A549 (cell line): Measurements from ENCODE around the gene RCC1. TPM values are rescaled to one million over a fixed set of nuclear protein-coding genes. Genes with fewer than 3 reads are reported as not detected.

Experiments
- ATAC-seq, 2 experiments: fragments of 200-7000 bp in 1 of 2; fragments of >200 bp in 1 of 2; cut with Nextera tagmentation in 1 of 2; cut with Tn5 transposase in 1 of 2; 3 replicates each; pipeline versions ENCODE4 v1.8.0 to v1.9.1; 2018 to 2020; ENCODE audit warnings: mild to moderate bottlenecking in 1 of 2, moderate library complexity in 1 of 2
- CTCF ChIA-PET: fragments of 300-600 bp; sonication (Branson Sonifier 250); formaldehyde crosslinking; extraction: SDS; loops from one replicate; lab custom pipeline; 2021; ENCODE audit warnings: antibody characterized with exemption, inconsistent platforms; lab: Yijun Ruan, JAX
- POLR2A ChIA-PET: fragments of 350-600 bp; formaldehyde crosslinking; extraction: SDS; loops from one replicate; lab custom pipeline; 2021; ENCODE audit warnings: antibody characterized with exemption, inconsistent platforms; lab: Yijun Ruan, JAX
- DNase-seq, 2 experiments: peaks; one replicate each; pipeline versions ENCODE4 v3.0.0 to v3.0.0-alpha.2; 2011 to 2016; ENCODE audit warnings: low read depth in 1 of 2, low spot score in 1 of 2
- FAIRE-seq: peaks from 2 replicates; lab custom pipeline; 2011; peaks lifted over from hg19 to GRCh38; lab: Jason Lieb, UNC
- H3K27ac ChIP-seq, 2 experiments: fragments of >200 bp; sonication (Bioruptor Twin); formaldehyde crosslinking; 3 replicates each; pipeline ENCODE4 v1.5.1; 2016 to 2017
- H3K4me1 ChIP-seq: fragments of >200 bp; sonication (Bioruptor Twin); formaldehyde crosslinking; 3 replicates; pipeline ENCODE4 v1.6.1; 2016
- H3K4me2 ChIP-seq: fragments of >200 bp; sonication (Bioruptor Twin); formaldehyde crosslinking; 3 replicates; pipeline ENCODE4 v1.6.1; 2016
- H3K4me3 ChIP-seq: fragments of >200 bp; sonication (Bioruptor Twin); formaldehyde crosslinking; 3 replicates; pipeline ENCODE4 v1.5.1; 2016
- H3K9me3 ChIP-seq: fragments of >200 bp; sonication (Bioruptor Twin); formaldehyde crosslinking; 3 replicates; pipeline ENCODE4 v1.6.1; 2016
- CBX2 ChIP-seq: fragments of 200-600 bp; sonication (generic); IDR thresholded peaks from 2 replicates; pipeline ENCODE4 v1.6.1; 2016; ENCODE audit warnings: low read depth, mild to moderate bottlenecking, borderline replicate concordance
- CBX8 ChIP-seq: fragments of 200-600 bp; sonication (generic); IDR thresholded peaks from 2 replicates; pipeline ENCODE4 v1.6.1; 2016
- CEBPB ChIP-seq, 2 experiments: fragments of >200 bp in 1 of 2; sonication (Bioruptor Twin) in 1 of 2; formaldehyde crosslinking in 1 of 2; IDR thresholded peaks; 2 replicates each; pipeline ENCODE4 v1.6.1; 2012 to 2016
- CHD4 ChIP-seq: fragments of 200-600 bp; sonication (generic); IDR thresholded peaks from 2 replicates; pipeline ENCODE4 v1.6.1; 2016; ENCODE audit warnings: antibody characterized with exemption, mild to moderate bottlenecking, borderline replicate concordance
- EHF ChIP-seq: fragments of 250-450 bp; sonication (Bioruptor Pico); IDR thresholded peaks from 2 replicates; pipeline ENCODE4 v1.5.0; 2020; ENCODE audit warnings: mild to moderate bottlenecking
- EHMT2 ChIP-seq: fragments of 200-600 bp; sonication (generic); IDR thresholded peaks from 2 replicates; pipeline ENCODE4 v1.6.1; 2016; ENCODE audit warnings: antibody characterized with exemption, low read depth, mild to moderate bottlenecking, moderate library complexity
- EP300 ChIP-seq, 2 experiments: fragments of >200 bp; sonication (Bioruptor Twin); formaldehyde crosslinking; IDR thresholded peaks; 2 replicates in 1 of 2; 3 replicates in 1 of 2; pipeline ENCODE4 v1.6.1; 2016 to 2017
- ESRRA ChIP-seq: fragments of 150-350 bp; IDR thresholded peaks from 2 replicates; pipeline ENCODE4 v1.6.1; 2014; ENCODE audit warnings: mild to moderate bottlenecking, low read length, borderline replicate concordance
- FOSL2 ChIP-seq, 2 experiments: fragments of 450-650 bp in 1 of 2; fragments of >200 bp in 1 of 2; sonication (Bioruptor Twin) in 1 of 2; formaldehyde crosslinking; IDR thresholded peaks; 2 replicates each; pipeline versions ENCODE4 v1.5.0 to v1.6.1; 2016 to 2020; ENCODE audit warnings: mild to moderate bottlenecking in 1 of 2, moderate library complexity in 1 of 2
- HDAC2 ChIP-seq: fragments of 200-600 bp; sonication (generic); IDR thresholded peaks from 2 replicates; pipeline ENCODE4 v1.6.1; 2016
- HEYL ChIP-seq: fragments of 250-450 bp; sonication (Bioruptor Pico); IDR thresholded peaks from 2 replicates; pipeline ENCODE4 v1.8.0; 2021; ENCODE audit warnings: mild to moderate bottlenecking, moderate library complexity
- HOXB5 ChIP-seq: fragments of 250-450 bp; sonication (Bioruptor Pico); IDR thresholded peaks from 2 replicates; pipeline ENCODE4 v1.5.0; 2020; ENCODE audit warnings: mild to moderate bottlenecking, moderate library complexity
- JUN ChIP-seq, 2 experiments: fragments of >200 bp; sonication (Bioruptor Twin); formaldehyde crosslinking; IDR thresholded peaks; 2 replicates in 1 of 2; 3 replicates in 1 of 2; pipeline ENCODE4 v1.6.1; 2016 to 2017
- JUNB ChIP-seq: fragments of >200 bp; sonication (Bioruptor Twin); formaldehyde crosslinking; IDR thresholded peaks from 2 replicates; pipeline ENCODE4 v1.6.1; 2016
- KDM5A ChIP-seq: fragments of 200-600 bp; sonication (generic); IDR thresholded peaks from 2 replicates; pipeline ENCODE4 v1.6.1; 2016; ENCODE audit warnings: antibody characterized with exemption, mild to moderate bottlenecking
- MAFK ChIP-seq: fragments of 450-650 bp; IDR thresholded peaks from 2 replicates; pipeline ENCODE4 v1.6.1; 2014; ENCODE audit not compliant: partially characterized antibody
- MYC ChIP-seq: IDR thresholded peaks from 2 replicates; pipeline ENCODE4 v1.6.1; 2012; ENCODE audit warnings: mild to moderate bottlenecking, inconsistent platforms, low read length, improper control_type of control experiment, borderline replicate concordance
- NFE2L2 ChIP-seq: fragments of 150-350 bp; conservative IDR thresholded peaks from 2 replicates; pipeline ENCODE4 v1.6.1; 2014; ENCODE audit warnings: low read length
- NPAS2 ChIP-seq: fragments of 250-450 bp; sonication (Bioruptor Pico); IDR thresholded peaks from 2 replicates; pipeline ENCODE4 v1.8.0; 2022; ENCODE audit warnings: mild to moderate bottlenecking, moderate library complexity, borderline replicate concordance
- POLR2A ChIP-seq: IDR thresholded peaks from 2 replicates; pipeline ENCODE4 v1.6.1; 2012; ENCODE audit warnings: mild to moderate bottlenecking, low read length
- POLR2AphosphoS2 ChIP-seq: conservative IDR thresholded peaks from 2 replicates; pipeline ENCODE4 v1.6.1; 2012; ENCODE audit warnings: low read length, improper control_type of control experiment, inconsistent platforms
- ZNF302 ChIP-seq: fragments of 250-450 bp; sonication (Bioruptor Pico); IDR thresholded peaks from 2 replicates; pipeline ENCODE4 v1.9.0; 2021; ENCODE audit warnings: inconsistent platforms, mild to moderate bottlenecking, moderate library complexity
- WGBS: methylation state at CpG from one replicate; pipeline ENCODE4 v1.1.6; 2017; ENCODE audit errors: missing lambda C conversion rate; 5-methylcytosine and 5-hydroxymethylcytosine counted together
- polyA plus RNA-seq, 4 experiments: library from polyadenylated mRNA; depleted of rRNA in 3 of 4; stranded (reverse); fragments of >200 nt; fragmentation: RNase III in 1 of 4; extraction: RNeasy Plus Mini Kit Qiagen cat#74134 plus additional on column Dnase treatment in 1 of 4; gene quantifications; 2 replicates in 3 of 4; 3 replicates in 1 of 4; pipeline ENCODE4 v1.2.3, GENCODE V29; 2011 to 2017
- TF ChIP-seq, protein P1 (sequence below): fragments of 250-450 bp; sonication (Bioruptor Pico); IDR thresholded peaks from 2 replicates; pipeline ENCODE4 v1.5.0; 2021; ENCODE audit warnings: mild to moderate bottlenecking, moderate library complexity, borderline replicate concordance
- TF ChIP-seq, protein P2 (sequence below): fragments of >200 bp; sonication (Bioruptor Twin); formaldehyde crosslinking; IDR thresholded peaks from 2 replicates; pipeline ENCODE4 v1.6.1; 2016
- TF ChIP-seq, protein P3 (sequence below): fragments of 150-350 bp; IDR thresholded peaks from 2 replicates; pipeline ENCODE4 v1.6.1; 2014; ENCODE audit warnings: low read depth, mild to moderate bottlenecking, low read length
- TF ChIP-seq, protein P4 (sequence below): fragments of >200 bp; sonication (Bioruptor Twin); formaldehyde crosslinking; IDR thresholded peaks from 3 replicates; pipeline ENCODE4 v1.6.1; 2016
- TF ChIP-seq, protein P5 (sequence below): IDR thresholded peaks from 2 replicates; pipeline ENCODE4 v1.6.1; 2012; ENCODE audit warnings: low read depth, borderline replicate concordance
- TF ChIP-seq, protein P6 (sequence below): fragments of >200 bp; sonication (Bioruptor Twin); formaldehyde crosslinking; IDR thresholded peaks from 3 replicates; pipeline ENCODE4 v1.5.1; 2016

Gene RCC1
- polyA plus RNA-seq, 2 of the 4 experiments (the other 2 are of a cell fraction) = 42.1 to 70.3 TPM

DNA sequence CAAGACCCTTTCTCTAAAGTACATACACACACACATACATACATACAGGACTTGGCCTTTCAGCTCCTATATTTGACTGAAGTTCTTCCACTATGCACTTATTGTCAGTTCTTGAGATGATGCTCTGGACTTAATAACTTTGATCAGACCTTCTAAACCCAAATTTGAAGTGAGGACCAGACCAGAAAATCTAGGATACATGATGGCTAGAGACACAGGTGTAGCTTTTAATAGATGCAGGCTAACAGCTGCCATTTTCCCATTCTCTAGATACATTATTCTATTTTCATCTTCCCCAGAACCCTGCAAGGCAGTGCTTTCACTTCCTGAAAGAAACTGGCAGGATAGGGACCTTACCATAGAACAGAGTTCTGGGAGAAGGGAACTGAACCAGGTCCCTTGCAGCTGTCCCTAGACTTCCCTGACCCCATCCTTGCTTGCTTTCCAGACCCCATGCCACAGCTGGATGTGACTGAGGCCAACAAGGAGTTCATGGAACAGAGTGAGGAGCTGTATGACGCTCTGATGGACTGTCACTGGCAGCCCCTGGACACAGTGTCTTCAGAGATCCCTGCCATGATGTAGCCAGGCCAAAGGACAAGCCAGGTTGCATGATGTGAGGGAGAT lies 71.3 kb downstream of the RCC1 start (continued):
- peak in 1 of 2 experiments; percentile 45; a peak in 3 of 5 replicates for TF ChIP-seq JUN (IDR thresholded peaks at IDR 0.05)
- TF ChIP-seq CBX2 = no peak
- TF ChIP-seq, protein P1, sequence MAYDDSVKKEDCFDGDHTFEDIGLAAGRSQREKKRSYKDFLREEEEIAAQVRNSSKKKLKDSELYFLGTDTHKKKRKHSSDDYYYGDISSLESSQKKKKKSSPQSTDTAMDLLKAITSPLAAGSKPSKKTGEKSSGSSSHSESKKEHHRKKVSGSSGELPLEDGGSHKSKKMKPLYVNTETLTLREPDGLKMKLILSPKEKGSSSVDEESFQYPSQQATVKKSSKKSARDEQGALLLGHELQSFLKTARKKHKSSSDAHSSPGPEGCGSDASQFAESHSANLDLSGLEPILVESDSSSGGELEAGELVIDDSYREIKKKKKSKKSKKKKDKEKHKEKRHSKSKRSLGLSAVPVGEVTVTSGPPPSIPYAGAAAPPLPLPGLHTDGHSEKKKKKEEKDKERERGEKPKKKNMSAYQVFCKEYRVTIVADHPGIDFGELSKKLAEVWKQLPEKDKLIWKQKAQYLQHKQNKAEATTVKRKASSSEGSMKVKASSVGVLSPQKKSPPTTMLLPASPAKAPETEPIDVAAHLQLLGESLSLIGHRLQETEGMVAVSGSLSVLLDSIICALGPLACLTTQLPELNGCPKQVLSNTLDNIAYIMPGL (CRISPR knock-in tag) = no peak
- TF ChIP-seq JUNB = no peak
- no peak for TF ChIP-seq HDAC2
- TF ChIP-seq EHF (CRISPR knock-in tag) = no peak
- TF ChIP-seq HEYL (CRISPR knock-in tag) = no peak
- TF ChIP-seq NPAS2 = no peak
- no peak for TF ChIP-seq ZNF302 (CRISPR knock-in tag)
- TF ChIP-seq, protein P2, sequence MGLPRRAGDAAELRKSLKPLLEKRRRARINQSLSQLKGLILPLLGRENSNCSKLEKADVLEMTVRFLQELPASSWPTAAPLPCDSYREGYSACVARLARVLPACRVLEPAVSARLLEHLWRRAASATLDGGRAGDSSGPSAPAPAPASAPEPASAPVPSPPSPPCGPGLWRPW = no peak

DNA sequence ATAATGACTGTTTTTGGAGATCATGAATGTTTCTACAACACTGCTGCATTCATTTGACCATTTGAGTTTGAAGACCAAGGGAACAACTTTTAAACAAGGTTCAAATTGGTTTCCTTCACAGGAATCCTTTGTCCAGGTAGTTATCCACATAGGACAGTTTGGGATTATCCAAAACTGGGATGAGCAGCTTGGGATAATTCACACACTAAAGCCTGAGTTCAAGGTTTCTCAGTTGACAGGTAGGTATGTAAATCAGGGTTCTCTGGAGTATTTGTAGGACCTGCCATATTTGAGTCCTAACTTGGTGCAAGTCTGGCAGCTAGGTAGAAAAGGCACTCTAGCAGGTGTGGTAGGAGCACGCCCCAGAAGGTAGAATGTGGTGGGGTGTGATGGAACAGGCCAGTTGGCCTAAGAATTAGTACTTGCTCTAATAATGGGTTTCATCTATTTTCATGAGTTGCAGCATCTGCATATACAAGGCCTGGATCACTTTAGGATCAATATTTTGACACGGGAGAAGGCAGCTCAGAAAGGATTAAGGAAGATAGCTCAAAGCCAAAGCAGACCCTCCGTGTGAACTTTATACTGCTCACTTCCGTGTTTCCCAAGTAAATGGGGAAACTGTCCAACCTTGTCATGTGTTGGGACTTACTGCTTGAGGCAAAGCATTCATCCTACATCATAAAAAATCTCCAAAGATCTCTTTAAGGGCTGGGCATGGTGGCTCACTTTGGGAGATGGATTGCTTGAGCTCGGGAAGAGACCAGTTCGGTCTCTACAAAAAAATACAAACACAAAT lies 72.1 kb downstream of the RCC1 start:
- ChIA-PET CTCF (interaction anchor here (1.2 to 5.7 kb wide), 2 partner anchors 24 to 25 kb away, joined by 3 to 25 read pairs; no protein-coding TSS in a partner anchor), POLR2A (interaction anchor here (1.2 kb wide), 1 partner anchor 24 kb away, joined by 4 read pairs; no protein-coding TSS in a partner anchor)
- 80% methylated on average over 6 of the region's 6 CpGs for WGBS
- Histone ChIP-seq H3K4me2 (no peak overlapping the region), H3K27ac (no peak overlapping the region), H3K4me3 (no peak overlapping the region), H3K4me1 (peaks cover 16% of the 10 kb centered on the region; the same call in 2 of the 3 replicates), H3K9me3 (no peaks in the 10 kb centered on the region)
- DNase-seq (no peak), ATAC-seq (no peak), FAIRE-seq (no peak)
- peak; percentile 11 to 57; a peak in 2 of 5 replicates for TF ChIP-seq JUN (IDR thresholded peaks at IDR 0.05)
- TF ChIP-seq MYC = no peak
- TF ChIP-seq, protein P3, sequence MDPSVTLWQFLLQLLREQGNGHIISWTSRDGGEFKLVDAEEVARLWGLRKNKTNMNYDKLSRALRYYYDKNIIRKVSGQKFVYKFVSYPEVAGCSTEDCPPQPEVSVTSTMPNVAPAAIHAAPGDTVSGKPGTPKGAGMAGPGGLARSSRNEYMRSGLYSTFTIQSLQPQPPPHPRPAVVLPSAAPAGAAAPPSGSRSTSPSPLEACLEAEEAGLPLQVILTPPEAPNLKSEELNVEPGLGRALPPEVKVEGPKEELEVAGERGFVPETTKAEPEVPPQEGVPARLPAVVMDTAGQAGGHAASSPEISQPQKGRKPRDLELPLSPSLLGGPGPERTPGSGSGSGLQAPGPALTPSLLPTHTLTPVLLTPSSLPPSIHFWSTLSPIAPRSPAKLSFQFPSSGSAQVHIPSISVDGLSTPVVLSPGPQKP = no peak
- TF ChIP-seq HDAC2 = no peak
- no peak for TF ChIP-seq HOXB5 (CRISPR knock-in tag)
- no peak for TF ChIP-seq MAFK
- TF ChIP-seq, protein P1 (CRISPR knock-in tag) = no peak
- TF ChIP-seq NFE2L2 = no peak
- TF ChIP-seq FOSL2 (IDR thresholded peaks at IDR 0.05) = no peak
- TF ChIP-seq FOSL2 (CRISPR knock-in tag; IDR thresholded peaks at IDR 0.05) = no peak
- TF ChIP-seq EP300 (IDR thresholded peaks at IDR 0.05) = no peak
- TF ChIP-seq CHD4 = no peak
- TF ChIP-seq, protein P4, sequence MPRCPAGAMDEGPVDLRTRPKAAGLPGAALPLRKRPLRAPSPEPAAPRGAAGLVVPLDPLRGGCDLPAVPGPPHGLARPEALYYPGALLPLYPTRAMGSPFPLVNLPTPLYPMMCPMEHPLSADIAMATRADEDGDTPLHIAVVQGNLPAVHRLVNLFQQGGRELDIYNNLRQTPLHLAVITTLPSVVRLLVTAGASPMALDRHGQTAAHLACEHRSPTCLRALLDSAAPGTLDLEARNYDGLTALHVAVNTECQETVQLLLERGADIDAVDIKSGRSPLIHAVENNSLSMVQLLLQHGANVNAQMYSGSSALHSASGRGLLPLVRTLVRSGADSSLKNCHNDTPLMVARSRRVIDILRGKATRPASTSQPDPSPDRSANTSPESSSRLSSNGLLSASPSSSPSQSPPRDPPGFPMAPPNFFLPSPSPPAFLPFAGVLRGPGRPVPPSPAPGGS = 0 out of 3 replicates have a peak, but pooled peaks have one; percentile 2
- 0 out of 2 replicates have a peak, but pooled peaks have one; percentile 91 for TF ChIP-seq POLR2AphosphoS2
- no peak for TF ChIP-seq CEBPB (IDR thresholded peaks at IDR 0.05)
- TF ChIP-seq EHMT2 = no peak
- TF ChIP-seq, protein P5, sequence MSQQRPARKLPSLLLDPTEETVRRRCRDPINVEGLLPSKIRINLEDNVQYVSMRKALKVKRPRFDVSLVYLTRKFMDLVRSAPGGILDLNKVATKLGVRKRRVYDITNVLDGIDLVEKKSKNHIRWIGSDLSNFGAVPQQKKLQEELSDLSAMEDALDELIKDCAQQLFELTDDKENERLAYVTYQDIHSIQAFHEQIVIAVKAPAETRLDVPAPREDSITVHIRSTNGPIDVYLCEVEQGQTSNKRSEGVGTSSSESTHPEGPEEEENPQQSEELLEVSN = no peak
- TF ChIP-seq CBX2 = no peak
- no peak for TF ChIP-seq JUNB
- TF ChIP-seq ESRRA = no peak
- TF ChIP-seq POLR2A = no peak
- TF ChIP-seq, protein P6, sequence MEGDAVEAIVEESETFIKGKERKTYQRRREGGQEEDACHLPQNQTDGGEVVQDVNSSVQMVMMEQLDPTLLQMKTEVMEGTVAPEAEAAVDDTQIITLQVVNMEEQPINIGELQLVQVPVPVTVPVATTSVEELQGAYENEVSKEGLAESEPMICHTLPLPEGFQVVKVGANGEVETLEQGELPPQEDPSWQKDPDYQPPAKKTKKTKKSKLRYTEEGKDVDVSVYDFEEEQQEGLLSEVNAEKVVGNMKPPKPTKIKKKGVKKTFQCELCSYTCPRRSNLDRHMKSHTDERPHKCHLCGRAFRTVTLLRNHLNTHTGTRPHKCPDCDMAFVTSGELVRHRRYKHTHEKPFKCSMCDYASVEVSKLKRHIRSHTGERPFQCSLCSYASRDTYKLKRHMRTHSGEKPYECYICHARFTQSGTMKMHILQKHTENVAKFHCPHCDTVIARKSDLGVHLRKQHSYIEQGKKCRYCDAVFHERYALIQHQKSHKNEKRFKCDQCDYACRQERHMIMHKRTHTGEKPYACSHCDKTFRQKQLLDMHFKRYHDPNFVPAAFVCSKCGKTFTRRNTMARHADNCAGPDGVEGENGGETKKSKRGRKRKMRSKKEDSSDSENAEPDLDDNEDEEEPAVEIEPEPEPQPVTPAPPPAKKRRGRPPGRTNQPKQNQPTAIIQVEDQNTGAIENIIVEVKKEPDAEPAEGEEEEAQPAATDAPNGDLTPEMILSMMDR = no peak
- no peak for TF ChIP-seq CBX8
- no peak for TF ChIP-seq KDM5A
